Activated CD8-positive, alpha-beta memory T cell treated with anti-CD3 and anti-CD28 coated beads, Interleukin-2, amount 50 U/mL, for 24 hours (primary cell): ENCODE measurements around the gene DDIAS.
"Not testable (repeated sequence)": the region's sequence is repeated elsewhere in the genome, so short reads cannot be mapped to it uniquely, and the experiment has no call there.

Source experiments
- DNase-seq: peaks from one replicate; pipeline ENCODE4 v3.0.0-alpha.2; 2020; ENCODE audit errors: extremely low read depth

DDIAS gene

GRCh38 chr11:82901165-82901921, at the start of gene DDIAS:
TSS of gene DDIAS (plus strand) at chr11:82901736. CDS start at chr11:82914739, 13,003 bp downstream.
- peak; percentile 90 for DNase-seq

DNA sequence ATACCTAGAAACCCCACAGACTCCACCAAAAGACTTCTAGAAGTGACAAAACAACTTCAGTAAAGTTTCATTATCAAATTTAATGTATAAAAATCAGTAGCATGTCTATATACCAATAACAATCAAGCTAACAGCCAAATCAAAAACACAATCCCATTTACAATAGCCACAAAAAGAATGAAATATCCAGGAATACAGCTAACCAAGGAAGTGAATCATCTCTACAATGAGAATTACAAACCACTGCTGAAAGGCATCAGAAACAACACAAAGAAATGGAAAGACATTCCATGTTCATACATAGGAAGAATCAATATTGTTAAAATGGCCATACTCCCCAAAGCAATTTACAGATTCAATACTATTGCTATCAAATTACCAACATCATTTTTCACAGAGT, 47.3 kb upstream of the DDIAS start:
- DNase-seq, result no peak

GRCh38 chr11:82854916-82855315, 46.6 kb upstream of the DDIAS start:
- not testable (repeated sequence) for DNase-seq

DNA sequence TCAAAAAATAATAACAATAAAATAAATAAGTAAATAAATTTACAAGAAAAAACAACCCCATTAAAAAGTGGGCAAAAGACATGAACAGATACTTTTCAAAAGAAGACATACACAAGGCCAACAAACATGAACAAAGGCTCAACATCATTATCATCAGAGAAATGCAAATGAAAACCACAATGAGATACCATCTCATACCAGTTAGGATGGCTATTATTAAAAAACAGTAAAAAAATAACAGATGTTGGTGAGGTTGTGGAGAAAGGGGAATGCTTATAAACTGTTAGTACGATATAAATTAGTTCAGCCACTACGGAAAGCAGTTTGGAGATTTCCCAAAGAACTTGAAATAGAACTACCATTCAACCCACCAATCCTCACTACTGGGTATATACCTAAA, 45.9 kb upstream of the DDIAS start:
- DNase-seq, result no peak

DNA sequence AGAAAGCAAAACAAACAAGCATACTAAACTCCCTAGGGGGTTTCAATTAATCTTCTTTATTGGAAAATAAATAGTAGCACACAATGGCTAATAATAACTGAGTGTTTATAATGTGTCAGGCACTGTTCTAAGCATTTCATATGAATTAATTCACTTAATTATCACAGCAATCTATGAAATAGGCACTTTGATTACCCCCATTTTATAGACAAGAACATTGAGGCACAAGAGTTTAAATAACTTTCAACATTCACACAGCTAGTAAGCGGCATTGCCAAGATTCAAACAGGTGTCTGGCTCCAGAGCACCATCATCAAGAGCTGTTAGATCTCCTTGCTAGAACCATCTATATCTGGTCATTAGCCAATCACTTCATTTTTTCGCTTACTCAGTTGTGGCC, 44.4 kb upstream of the DDIAS start:
- DNase-seq, result no peak

GRCh38 chr11:82858133-82858532, 43.4 kb upstream of the DDIAS start:
- no peak for DNase-seq

- DNase-seq, result no peak
Observed at GRCh38 chr11:82858556-82859091, 42.9 kb upstream of the DDIAS start.

GRCh38 chr11:82859750-82860149, 41.8 kb upstream of the DDIAS start:
- no peak for DNase-seq

GRCh38 chr11:82862379-82862778, 39.2 kb upstream of the DDIAS start:
- no peak for DNase-seq

DNA sequence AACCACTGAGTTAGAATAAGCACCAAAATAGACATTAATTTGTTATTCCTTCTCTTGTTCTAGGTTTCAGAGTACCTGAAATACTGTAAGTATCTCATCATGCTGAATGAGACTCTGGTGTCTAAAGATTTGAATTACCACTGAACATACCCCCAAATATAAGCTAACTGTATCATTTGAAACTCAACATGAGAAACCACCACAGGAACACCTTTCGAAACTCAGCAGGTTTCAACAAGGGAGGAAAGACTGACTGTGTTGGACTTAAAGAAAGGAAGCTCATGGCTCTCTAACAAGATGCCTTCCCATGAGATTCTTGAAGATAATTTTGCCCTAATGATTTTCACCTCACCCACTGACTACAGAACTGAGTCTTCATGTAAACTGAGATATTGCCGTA, 38.3 kb upstream of the DDIAS start:
- DNase-seq, result no peak

DNA sequence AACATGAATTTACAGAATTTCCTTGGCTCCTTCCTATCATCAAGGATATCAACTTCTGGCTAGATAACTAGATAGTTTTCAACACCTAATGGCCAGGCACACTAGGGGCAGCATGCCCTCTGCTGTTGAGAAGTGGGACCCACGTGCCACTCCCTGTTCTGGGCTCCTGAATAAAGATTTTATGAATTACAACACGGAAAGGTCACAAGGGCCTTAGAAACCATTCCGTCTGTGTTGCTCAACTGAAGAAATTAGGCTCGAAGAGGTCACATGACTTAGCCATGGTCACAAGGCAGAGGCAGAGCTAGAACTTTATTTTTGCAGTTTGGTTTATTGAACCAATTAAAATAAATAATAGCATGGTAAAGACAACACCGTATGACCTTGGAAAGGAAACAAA, 37.3 kb upstream of the DDIAS start:
- DNase-seq, result no peak

DNA sequence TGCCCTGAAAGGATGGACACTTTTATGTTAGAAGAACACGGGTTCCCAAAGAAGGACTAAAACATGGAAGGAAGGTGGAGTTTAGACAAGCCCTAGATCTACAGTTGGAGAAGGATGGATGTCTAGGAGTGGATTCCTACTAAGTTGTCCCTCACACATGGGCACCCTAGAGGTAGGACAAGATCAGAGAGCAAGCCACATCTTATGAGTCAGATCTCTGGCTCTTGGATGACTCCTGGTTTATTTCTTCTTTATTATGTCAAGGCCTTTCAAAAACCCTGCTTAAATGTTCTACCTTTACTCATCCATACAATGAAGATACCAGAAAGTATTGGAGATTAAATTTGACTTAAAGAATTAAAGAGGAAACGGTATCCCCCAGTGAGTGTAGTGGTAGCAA, 35.7 kb upstream of the DDIAS start:
- DNase-seq, result no peak

- peak; percentile 46 for DNase-seq
Observed at GRCh38 chr11:82867495-82868082, 33.9 kb upstream of the DDIAS start.

GRCh38 chr11:82869657-82870056, 31.9 kb upstream of the DDIAS start:
- no peak for DNase-seq

GRCh38 chr11:82871646-82872045, 29.9 kb upstream of the DDIAS start:
- DNase-seq, result no peak

DNA sequence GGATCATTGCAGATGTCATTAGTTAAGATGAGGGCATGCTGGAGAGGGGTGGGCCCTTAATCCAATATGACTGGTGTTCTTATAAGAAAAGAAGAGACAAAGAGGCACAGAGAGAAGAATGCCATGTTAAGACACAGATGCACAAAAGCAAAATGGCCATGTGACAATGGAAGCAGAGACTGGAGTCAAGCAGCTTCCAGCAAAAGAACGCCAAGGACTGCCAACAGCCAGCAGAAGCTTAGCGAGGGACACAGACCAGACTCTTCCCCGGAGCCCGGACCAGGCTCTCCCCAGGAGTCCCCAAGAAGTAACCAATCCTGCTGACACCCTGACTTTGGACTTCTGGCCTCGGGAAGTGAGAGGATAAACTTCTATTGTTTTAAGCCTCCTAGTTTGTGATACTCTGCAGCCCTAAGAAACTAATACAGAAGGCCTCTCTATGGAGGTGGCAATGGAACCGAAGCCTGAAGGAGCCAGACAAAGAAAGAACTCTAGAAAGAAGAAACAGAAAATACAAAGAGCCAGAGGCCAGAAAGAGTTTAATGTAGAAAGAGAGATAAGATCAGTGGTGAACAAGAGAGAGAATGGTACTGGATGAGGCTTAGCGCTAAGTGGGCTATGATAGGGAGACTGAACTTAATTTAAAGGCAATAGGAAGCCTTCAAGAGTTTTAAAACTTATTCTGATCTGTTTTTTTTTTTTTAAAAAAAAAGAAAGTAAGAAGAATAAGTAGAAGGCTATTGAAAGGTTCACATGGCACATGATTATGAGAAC, 29.0 kb upstream of the DDIAS start:
- no peak for DNase-seq

GRCh38 chr11:82873919-82874333, 27.6 kb upstream of the DDIAS start:
- DNase-seq, result no peak

- DNase-seq, result no peak
Observed at GRCh38 chr11:82874646-82875523, 26.7 kb upstream of the DDIAS start.

GRCh38 chr11:82883853-82884252, 17.7 kb upstream of the DDIAS start:
- no peak for DNase-seq

DNA sequence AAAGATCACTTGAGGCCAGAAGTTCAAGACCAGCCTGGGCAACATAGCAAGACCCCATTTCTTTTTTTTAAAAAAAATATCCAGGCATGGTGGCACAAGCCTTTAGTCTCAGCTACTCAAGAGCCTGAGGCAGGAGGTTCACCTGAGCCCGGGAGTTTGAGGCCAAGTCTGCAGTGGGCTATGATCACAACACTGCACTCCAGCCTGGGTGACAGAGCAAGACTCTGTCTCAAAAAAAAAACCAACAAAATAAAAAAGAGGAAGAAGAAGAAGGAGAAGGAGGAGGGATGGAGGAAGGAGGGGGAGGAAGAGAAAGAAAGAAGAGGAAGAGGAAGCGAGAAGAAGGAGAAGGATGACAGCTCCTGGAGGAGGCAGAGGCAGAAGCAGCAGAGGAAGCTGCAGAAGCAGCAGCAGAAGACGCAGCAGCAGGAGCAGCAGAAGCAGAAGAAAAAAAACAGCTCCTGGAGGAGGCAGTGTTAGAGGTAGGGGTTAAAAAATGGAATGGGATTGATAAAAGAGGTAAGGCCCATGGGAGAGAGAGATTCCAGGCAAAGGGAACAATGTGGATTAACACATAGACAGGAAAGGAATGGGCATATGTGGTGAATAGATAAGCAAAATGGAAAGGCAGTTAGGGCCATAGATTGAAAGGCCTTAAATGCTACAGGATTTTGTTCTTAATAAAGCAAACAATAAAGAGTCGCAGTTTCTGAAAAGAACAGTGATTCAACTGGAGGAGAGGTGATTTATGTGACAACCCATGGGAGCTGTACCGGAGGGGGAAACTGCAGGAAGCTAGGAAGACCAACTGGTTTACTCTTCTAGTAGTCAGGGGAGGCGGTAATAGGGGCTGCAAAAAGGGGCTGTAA, 12.2 kb upstream of the DDIAS start:
- no peak for DNase-seq

DNA sequence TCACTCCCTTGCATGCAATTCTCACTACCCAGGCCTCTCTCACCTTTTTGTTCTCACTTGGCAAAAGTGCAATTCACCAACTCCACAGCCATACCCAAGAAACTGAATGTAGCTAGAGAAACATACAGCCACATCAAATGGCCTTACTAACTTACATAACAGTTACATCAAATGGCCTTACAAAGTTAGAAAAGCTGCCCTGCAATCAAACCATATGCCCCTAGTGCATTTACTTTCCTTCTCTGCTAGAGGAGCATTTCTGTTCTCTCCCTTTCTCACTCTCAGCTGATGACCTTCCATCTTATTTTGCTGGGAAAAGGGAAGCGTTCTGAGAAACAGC, 11.6 kb upstream of the DDIAS start:
- DNase-seq, result no peak
